CD4-positive, alpha-beta T cell treated with Interleukin-6 for 4 hours (primary cell): Measurements from ENCODE around the gene ARPC2.

Experiments used
- DNase-seq: peaks from one replicate; pipeline ENCODE4 v3.0.0-alpha.2; 2020; ENCODE audit warnings: mixed read lengths

Gene ARPC2

DNA sequence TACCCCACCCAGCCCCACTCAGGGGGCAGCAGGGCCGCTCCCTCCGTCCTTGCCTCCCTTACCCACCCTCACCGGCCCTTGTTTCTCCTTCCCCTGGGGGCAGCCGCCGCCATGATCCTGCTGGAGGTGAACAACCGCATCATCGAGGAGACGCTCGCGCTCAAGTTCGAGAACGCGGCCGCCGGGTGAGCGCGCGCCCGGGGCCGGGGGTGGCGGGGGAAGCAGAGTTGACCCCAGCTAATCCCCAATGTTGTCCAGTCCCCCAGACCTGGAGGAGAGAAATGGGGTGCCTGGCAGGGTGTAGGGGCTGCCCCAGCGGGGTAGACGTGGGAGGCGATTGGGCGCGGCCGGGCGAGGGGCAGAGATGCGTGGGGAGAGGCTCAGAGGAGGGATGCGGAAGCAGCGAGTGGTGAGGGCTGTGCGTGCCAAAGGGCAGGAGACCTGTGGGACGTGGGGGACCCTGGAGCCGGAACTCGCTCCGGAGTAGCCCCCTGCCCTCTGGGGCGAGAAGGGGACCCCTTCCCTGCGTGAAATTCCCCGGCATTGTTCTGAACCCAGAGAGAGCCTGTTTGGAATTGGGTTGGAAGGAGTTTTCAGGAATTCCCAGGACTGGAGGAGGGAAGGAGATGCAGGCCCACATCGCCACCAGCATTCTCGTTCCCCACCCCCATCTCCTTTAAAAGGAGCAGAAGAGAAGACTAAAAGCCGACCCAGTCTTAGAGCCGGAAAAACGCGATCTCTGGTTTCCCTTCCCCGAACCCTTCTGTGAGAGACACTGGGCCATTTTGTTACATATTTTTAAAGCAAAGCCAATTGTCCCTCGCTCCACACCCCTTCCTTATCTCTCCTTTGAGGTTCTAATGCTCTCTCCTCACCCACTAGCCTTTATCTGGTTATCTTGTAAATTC lies 625 bp downstream of the ARPC2 start:
- DNase-seq: peak; percentile 68

DNA sequence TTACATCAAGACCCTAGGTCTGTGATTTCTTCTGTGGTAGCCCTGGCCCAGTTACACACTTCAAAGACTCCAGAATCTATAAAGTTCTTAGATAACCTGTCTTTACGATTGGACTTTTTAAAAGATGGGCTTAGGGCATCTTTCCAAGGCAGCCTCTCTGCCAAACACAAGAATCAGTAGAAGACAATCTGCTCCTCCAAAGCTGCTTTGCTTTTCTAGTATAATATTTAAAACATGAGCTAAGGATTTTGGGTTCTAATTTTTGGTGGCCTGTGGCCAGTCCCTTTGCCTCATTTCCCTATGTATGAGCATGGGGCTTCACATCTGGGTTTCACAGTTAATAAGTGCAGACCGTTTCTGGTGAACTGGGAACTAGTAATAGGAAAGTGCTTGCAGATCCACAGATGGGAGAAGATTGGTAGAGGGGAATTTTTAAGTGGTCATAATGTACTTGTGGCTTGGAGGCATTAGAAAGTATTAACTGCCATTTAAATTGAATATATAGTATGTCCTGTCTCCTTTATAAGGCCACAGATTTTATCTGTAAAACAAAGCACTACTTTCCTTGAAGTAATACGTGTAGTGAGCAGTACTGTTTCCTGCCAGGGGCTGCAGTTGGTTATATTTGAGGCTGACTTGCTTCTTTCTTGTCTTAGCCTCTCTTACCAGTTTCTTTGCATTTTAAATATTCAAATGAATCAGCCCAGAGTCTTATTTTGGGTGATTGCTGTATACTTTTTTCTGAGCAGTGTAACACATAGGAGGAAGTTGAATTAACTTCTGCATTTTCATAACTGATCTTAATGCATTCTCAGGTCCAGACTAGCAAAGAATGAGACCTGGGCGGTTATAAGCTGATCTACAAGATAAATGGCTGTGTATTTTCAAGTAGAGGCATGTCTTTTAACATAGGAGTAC lies 1.5 kb downstream of the ARPC2 start:
- peak; percentile 50 for DNase-seq

DNA sequence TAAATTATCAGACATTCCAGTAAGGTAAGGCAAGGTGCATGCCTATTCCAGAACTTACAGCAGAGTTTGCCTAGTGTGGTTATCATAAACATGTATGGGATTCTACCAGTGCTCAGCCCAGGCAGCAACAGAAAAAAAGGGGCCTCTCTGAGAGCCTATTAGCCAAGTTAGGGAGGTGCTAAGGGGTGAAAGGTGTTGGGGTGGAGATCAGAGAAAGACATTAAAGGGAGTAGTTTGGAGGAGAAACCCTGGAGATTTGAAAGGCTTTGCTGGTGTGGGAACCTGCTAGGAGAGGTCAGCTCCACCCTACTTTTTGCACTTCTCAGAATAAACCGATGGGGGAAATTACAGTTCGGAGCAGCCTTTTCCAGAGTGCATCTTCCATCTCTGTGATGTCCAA lies 2.9 kb downstream of the ARPC2 start:
- DNase-seq: no peak

DNA sequence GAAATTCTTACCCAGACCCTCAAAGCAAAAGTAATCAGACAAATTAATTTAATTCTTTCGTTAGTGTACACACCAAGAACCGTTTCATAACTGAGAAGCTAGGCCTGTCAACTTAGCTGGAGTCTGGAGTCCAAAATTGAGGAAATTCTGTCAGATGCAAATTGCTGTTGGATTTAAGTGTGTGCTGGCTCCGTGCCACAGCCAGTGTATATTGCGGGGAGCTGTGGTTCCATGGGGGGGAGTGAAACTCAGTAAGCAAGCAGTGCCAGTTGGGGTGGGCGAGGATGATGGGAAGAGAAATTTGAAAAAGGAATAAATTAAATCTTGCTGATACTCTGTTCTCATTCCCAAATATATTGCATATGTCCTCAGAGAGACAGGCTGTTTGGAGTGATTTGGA lies 4.0 kb downstream of the ARPC2 start:
- peak; percentile 43 for DNase-seq

DNA sequence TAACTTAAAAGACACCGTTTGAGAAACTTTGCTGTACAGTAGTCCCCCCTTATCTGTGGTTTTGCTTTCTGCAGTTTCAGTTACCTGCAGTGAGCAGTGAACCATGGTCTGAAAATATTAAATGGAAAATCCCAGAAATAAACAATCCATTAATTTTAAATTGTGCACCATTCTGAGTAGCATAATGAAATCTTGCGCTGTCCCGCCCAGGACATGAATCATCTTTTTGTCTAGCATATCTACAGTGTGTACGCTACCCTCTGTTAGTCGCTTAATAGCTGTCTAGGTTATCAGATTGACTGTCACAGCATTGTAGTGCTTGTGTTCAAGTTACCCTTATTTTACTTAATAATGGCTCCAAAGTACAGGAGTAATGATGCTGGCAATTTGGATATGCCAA lies 6.1 kb downstream of the ARPC2 start:
- DNase-seq: peak; percentile 46

DNA sequence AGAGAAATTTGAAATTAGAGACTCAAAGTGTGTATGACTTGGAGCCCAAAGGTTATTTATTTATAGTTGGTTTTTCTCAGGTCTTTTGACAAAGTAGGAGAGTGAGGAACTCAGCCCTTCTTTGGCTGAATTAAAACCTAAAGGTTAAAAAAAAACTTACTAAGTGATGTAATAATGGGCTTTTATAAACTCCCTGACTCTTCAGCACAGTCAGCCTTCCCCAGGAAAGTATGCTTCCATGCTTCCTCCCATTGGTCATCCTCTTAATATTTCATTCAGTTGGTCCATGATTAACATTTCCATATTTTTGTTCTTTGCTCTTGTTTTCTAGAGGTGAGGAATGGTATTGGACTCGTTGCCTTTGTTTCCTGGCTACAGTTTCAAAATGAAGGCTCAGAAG lies 7.2 kb downstream of the ARPC2 start:
- DNase-seq: no peak

DNA sequence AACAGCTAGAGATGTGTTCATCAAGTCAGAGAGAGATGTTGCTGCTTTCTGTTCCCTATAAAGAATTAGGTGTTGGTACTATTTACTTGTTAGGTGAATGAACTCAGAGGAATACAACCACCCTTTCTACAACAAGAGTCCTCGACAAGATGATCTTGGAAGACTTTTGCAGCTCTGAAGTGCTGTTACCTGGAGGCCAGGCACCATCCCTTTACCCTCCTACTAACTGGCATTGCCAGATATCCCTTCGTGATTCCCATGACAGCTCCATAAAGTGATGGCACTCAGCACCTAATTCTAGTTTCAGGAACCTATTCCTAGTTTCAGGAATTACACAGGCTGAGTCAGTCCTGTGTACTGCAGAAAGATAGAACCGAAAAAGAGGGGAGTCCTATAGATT lies 9.9 kb downstream of the ARPC2 start:
- DNase-seq: no peak

DNA sequence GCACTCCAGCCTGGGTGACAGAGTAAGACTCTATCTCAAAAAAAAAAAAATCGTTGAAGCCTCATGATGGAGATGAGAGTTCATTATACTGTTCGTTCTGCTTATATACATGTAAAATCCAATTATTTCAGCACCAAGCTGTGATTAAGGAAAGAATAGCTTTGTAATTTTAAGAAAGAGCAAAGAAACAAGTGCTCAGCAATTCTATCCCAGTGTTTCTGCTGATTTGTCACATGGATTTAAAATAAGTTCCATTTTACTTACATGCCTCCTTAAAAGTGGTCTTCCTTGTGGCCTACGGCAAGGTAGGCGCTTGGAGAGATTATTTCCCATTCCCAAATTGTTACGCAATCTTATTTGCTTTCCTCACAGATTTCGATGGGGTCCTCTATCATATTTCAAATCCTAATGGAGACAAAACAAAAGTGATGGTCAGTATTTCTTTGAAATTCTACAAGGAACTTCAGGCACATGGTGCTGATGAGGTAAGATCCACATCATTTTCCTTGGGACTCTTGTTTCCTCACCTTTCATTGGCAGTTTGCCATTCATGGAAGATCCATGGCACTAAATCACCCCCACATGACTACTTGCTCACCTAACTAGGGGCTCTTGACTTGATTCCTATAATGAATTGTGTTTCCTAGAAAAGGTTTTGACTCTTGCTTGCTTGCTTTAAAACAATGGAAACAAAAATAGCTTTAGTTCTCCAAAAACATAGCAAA lies 11.5 kb downstream of the ARPC2 start:
- no peak for DNase-seq

DNA sequence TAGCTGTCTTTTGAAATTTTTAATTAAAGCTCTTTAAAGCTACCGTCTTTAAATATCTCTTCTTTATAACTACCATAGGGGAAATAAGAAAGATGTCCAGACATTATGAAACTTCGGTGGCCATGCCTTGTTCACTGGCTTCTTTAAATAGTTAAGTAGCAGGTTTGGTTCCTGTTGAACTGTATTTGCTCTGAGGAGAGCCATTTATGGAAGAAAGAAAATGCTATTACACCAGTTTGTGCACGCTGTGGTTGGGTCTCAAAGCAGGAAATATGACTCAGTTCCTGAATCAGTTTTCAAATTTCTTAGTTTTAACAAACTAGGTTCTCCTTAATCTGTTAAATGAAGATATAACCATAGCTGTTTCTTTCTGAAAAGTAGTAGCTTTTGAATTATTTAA lies 12.2 kb downstream of the ARPC2 start:
- DNase-seq: peak; percentile 56

DNA sequence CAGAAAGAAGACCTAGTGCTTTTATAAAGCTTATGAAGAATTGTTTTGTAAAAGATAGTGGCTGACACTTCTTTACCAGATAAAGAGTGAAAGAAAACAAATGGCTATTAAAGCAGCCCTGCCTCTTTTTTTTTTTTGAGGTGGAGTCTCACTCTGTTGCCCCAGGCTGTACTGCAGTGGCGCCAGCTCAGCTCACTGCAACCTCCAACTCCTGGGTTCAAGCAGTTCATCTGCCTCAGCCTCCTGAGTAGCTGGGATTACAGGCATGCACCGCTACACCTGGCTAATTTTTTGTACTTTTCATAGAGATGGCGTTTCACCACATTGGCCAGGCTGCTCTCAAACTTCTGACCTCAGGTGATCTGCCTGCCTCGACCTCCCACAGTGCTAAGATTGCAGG lies 12.9 kb downstream of the ARPC2 start:
- DNase-seq: peak; percentile 40

DNA sequence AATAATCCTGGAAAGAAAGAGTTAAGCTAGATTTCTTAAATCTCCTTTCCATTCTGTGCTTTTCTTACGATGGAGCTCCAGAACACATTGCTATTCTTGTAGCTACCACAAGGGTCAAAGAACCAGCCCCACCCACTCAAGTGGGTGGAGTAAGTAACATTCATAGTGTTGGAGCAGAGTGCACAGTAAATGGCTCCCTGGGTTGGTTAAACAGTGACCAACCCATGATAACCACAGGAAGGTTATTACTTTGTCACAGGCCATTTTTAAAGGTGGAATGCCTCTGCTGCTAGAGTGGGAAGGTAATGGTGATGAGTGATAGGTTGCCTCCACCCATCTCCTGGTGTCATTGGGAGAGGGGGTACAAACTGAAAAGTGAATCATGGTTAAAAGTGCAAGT lies 13.9 kb downstream of the ARPC2 start:
- DNase-seq: peak; percentile 31

DNA sequence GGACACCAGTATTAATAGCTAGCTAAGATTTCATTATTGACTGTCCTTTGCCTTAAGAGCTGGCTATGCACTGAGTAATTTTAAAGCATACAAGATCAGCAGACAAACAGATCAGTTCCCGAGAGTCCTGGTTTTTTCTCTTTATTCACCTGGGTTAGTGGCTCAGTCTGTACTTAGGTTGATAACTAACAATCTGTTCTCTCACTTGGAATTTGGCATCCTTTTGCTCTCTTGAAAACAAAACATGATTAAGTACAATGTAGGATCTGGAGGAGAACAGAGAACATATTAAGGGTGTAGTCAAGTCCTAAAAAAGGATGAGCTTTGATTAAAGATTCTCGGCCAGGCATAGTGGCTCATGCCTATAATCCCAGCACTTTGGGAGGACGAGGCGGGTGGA lies 16.6 kb downstream of the ARPC2 start:
- DNase-seq: no peak

DNA sequence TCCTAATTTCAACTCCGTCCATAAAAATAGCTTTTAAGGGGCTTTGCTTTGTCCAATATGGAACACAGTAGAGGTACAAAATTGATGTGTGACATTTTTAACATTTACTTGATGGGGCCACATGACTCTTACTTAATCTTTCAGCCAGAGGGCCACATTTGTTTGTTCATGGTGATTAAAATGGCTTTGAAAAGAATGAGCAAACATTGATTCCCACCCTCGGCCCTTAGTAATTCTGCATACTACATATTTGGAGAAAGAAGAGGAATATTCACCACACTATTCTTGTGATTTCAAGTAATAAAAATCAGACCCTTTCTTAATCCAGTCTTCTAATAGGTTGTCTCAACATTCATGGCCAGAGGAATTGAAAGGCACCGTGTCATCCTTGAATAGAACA lies 17.5 kb downstream of the ARPC2 start:
- DNase-seq: no peak

DNA sequence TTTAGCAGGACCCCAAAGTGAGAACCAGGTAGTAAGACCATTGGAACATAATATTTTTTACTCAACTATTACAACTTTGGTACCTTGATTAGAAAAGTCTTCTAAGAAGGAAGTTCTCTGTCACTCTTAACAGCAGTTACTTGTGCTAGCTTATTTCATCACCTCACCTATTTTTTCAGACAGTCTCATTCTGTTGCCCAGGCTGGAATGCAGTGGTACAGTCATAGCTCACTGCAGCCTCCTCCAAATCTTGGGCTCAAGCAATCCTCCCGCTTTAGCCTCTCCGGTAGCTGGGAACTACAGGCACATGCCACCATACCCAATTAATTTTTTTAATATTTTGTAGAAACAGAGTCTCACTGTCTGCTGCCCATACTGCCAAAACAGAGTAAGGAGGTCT lies 18.0 kb downstream of the ARPC2 start:
- DNase-seq: no peak

DNA sequence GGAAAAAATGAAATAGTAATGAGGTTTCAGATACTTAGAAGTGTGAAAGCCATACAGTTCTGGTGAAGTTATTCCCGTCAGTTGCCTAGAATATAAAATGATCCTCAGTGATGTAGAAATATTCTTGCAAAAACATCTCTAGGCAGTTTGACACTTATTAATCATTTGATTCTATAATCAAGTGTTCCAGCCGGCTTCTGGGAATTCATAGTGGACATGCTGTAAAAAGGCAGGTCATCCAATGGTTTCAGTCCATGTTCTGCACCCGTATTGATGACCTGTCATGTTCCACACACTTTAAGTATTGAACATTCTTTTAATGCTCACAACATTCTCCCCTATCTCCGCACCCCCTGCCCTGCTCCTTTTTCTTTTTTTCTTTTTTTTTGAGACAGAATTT lies 19.8 kb downstream of the ARPC2 start:
- no peak for DNase-seq

DNA sequence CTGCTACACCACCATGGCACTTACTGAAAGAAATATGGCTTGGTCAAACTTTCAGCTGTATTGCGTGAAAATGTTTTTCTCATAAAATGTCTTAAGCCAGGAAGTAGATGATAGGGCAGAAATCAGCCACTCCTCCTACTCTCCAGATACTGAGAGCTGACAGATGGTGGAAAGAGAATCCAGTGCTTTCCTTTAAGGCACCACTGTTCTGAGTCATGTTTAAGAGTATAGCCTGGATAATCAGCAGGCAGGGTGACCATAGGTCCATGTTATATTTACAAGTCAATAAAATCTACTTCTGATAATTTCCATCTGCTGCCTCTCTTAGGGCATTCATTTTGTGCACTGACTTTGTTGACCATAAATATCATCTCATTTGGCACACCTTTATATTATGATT lies 21.9 kb downstream of the ARPC2 start:
- no peak for DNase-seq

DNA sequence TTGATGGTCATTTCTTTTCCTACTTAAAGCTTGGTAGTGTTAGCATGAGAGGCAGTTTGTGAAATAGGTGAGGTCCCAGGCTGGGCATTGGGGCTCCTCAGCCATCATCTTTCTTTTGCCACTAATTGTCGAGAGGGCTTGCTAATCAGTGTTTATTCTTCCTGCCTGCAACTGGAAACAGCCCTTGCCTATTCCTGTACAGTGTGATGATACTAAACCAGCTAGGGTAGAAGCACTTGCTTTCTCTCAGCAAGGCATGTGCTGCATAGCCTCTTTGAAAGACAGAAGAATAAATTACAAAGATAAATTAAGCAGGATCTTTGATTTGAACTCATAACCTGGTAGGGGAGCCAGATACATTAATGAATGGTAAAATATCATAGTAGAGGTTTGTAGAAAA lies 27.2 kb downstream of the ARPC2 start:
- no peak for DNase-seq

DNA sequence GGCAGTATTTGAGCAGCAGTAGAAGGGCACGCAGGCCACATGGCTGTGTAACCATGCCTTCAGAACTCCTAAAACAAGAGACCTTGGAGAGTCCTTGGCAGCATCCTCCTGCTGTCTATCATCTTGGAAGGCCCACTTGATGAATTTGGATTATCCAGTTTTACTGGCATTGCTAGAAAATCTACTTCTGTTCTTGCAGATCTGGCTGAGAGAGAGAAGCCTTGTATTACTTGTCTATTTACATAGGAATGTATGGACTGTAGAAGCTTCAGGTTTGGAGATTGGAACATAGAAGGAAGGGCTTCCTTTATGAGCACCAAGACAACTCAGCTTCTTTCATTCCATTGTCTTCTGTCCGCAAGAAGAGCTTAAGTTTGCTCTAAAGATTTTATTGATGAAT lies 27.7 kb downstream of the ARPC2 start:
- no peak for DNase-seq

DNA sequence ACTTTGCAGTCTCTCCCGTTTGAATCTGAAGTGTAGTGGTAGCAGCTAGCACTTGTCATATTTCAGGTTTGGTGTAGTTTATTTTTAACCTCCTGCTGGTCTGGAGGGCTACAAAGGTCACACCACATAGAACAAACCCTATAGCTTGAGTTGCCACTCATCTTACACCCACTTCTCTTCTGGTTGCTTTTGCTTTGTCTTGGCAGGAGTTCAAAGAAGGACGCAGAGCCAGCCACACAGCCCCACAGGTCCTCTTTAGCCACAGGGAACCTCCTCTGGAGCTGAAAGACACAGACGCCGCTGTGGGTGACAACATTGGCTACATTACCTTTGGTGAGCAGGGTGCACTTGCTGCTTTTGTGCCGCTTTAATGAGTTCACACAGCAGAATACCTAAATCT lies 28.2 kb downstream of the ARPC2 start:
- DNase-seq: no peak

DNA sequence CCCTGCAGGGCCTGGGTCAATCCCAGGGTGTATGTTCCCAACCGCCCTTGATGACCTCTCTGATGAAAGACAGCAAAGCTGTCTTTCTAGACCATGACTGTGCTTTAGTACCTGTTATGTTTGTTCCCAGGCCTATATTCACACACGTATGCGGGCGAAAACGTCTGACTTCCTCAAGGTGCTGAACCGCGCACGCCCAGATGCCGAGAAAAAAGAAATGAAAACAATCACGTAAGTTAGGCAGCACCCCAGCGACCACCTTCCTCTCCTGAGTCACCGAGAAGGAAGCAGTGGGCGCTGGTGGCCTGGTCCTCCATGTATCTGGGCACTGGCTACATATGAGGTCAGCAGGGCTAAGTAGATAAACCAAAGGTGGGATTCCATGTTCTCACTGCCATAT lies 32.7 kb downstream of the ARPC2 start:
- DNase-seq: no peak

DNA sequence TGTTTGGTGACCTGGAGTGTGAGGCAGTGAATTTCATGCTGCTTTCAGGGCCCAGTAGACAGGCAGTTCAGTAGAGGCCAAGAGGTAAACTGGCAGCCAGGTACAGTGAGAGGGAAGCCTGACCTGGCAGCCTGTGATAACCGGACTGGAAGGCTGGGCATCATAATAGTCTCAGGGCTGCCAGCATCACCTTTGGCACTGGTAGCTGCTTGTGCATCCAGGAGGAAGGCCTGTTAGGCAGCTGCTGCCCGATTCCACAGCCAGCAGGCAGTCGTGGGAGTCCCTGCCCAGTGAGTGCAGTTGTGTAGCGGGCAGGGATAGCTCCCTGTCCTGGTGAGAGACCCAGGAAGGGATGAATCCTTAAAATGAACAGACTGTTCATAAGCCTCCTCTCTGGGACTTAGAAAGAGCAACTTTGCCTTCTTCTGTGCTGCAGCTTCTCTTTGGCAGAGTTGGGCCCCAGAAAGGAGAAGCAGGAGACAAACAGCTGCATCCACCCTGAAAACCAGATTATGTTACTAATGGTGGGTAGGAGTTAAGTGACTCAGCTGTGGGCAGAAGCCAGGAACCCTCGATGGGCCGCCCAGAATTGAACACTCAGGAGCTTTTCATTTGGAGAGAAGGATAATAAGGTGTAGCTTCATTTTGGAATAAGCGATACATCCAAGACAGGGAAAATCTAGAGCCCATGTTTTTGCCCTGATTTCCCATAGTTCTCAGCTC lies 35.7 kb downstream of the ARPC2 start:
- no peak for DNase-seq

DNA sequence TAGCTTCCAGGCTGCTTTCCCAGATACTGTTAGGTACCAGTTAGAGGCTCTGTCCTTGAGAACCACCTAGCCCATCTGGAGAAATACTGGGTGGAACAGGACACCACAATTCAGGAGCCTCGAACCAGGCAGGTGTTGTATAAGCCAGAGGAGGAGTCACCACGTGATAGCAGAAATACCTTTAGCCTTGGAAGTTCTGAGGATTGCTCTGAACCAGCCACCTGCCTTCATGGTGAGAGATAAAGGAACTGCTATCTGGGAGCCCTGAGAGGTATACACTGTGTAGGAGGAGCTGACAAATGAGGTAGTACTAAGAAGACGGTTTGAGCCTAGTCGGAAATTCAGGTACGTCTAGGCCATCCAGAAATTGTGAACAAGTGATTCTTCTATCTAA lies 36.2 kb downstream of the ARPC2 start:
- no peak for DNase-seq

DNA sequence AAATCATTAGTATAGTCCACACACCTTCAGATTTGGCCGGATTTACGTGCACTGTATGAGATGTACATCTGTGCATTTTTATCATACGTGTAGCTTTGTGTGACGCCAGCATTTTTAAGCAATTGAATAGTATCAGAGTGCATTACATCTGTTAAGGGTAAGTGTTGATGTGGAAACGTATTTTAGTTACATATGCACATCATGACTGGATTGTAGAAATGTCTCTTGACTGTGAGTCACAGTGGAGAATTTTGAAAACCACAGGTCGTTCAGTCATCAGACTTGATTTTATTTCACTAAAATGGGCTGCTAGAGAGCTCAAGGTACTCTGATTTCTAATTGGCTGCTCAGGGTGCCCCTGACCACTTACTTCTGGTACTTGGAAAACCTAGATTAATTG lies 38.5 kb downstream of the ARPC2 start:
- DNase-seq: no peak
